ENCODE results near the gene PPP3CA. TPM values are rescaled to one million over a fixed set of nuclear protein-coding genes. Genes with fewer than 3 reads are reported as not detected.

Gene PPP3CA
- total and polyA plus RNA-seq, 2 experiments from 2014 or later = 27.0 to 45.2 TPM

GRCh38 chr4:101210331-101210730, 137.0 kb downstream of the PPP3CA start (continued):
- no peak for TF ChIP-seq ZNF462 (CRISPR knock-in tag; IDR thresholded peaks at IDR 0.05)
- TF ChIP-seq JUNB (IDR thresholded peaks at IDR 0.05; ENCODE audit: unreplicated experiment) = no peak
- TF ChIP-seq EZH2phosphoT487 (IDR thresholded peaks at IDR 0.05; ENCODE audit: unreplicated experiment) = no peak
- TF ChIP-seq CTCF (conservative IDR thresholded peaks at IDR 0.05; ENCODE audit: low read depth in 2 of 2) = no peak
- TF ChIP-seq ZNF114 (CRISPR knock-in tag; IDR thresholded peaks at IDR 0.05) = no peak
- TF ChIP-seq ETS1 (IDR thresholded peaks at IDR 0.05) = no peak

GRCh38 chr4:101208171-101208570, 139.2 kb downstream of the PPP3CA start:
- H3K36me3 ChIP-seq (ENCODE audit: insufficient read depth) = no peaks in the 10 kb centered on the region
- peaks cover 26% of the 10 kb centered on the region for H3K4me1 ChIP-seq (ENCODE audit: insufficient read depth)
- no peaks in the 10 kb centered on the region for H4K20me1 ChIP-seq (replicated peaks; ENCODE audit: insufficient read depth)
- Mint-ChIP-seq H3K36me3 (ENCODE audit: low read depth) (no peaks in the 10 kb centered on the region), H3K27ac (no peak overlapping the region), H3K4me1 (peaks cover 51% of the 10 kb centered on the region), H3K27me3 (ENCODE audit: insufficient read depth, low read depth, poor library complexity) (peaks cover 3% of the 10 kb centered on the region), H3K4me3 (no peak overlapping the region), H3K9me3 (no peaks in the 10 kb centered on the region)
- no peaks in the 10 kb centered on the region for H3K27me3 ChIP-seq (ENCODE audit: insufficient read depth)
- H3K79me2 ChIP-seq (replicated peaks; ENCODE audit: insufficient read depth) = peaks cover 36% of the 10 kb centered on the region; the same call in 1 of the 2 replicates
- H2AFZ ChIP-seq = no peak overlapping the region
- ATAC-seq (no peak), DNase-seq (ENCODE audit: low spot score) (no peak)
- H3K9me2 ChIP-seq (ENCODE audit: insufficient read depth) = no peaks in the 10 kb centered on the region
- no peaks in the 10 kb centered on the region for H3F3A ChIP-seq (replicated peaks; ENCODE audit: low read depth)
- no peak overlapping the region for H3K4me3 ChIP-seq
- H3K27ac ChIP-seq (ENCODE audit: low read depth) = no peak overlapping the region
- no peak overlapping the region for H3K4me2 ChIP-seq
- TF ChIP-seq CREB1 (CRISPR knock-in tag; IDR thresholded peaks at IDR 0.05; ENCODE audit: low read depth) (no peak), NANOG (IDR thresholded peaks at IDR 0.05; ENCODE audit: borderline replicate concordance) (no peak), REST (IDR thresholded peaks at IDR 0.05; ENCODE audit: unreplicated experiment) (no peak), EZH2 (IDR thresholded peaks at IDR 0.05; ENCODE audit: low read depth, unreplicated experiment) (no peak), ZNF114 (CRISPR knock-in tag; IDR thresholded peaks at IDR 0.05) (no peak), ETS1 (IDR thresholded peaks at IDR 0.05) (no peak), POLR2AphosphoS5 (IDR thresholded peaks at IDR 0.05; ENCODE audit: low read depth) (no peak)
